Activated CD4-positive, alpha-beta memory T cell treated with anti-CD3 and anti-CD28 coated beads, Interleukin-2, amount 10 ng/mL, durations not matched to agents 7 days and 5 days (primary cell): ENCODE results near the gene CEPT1. TPM values are rescaled to one million over a fixed set of nuclear protein-coding genes. Genes with fewer than 3 reads are reported as not detected.
"Not testable (repeated sequence)": the region's sequence is repeated elsewhere in the genome, so short reads cannot be mapped to it uniquely, and the experiment has no call there.

ENCODE experiments used
- CTCF ChIA-PET: fragments of 350-600 bp; sonication (Branson Sonifier 250); formaldehyde crosslinking; loops from one replicate; lab custom pipeline; 2021; ENCODE audit warnings: antibody characterized with exemption, inconsistent platforms; lab: Charles Lee
- POLR2A ChIA-PET: fragments of 350-600 bp; sonication (Branson Sonifier 250); formaldehyde crosslinking; loops from one replicate; lab custom pipeline; 2021; ENCODE audit warnings: antibody characterized with exemption; lab: Charles Lee
- DNase-seq: peaks from one replicate; pipeline ENCODE4 v3.0.0-alpha.2; 2020
- H3K27ac Mint-ChIP-seq: one replicate; pipeline ENCODE4 v1.8.0; 2021; ENCODE audit warnings: mild to moderate bottlenecking, mixed read lengths
- H3K27me3 Mint-ChIP-seq: one replicate; pipeline ENCODE4 v1.8.0; 2021; ENCODE audit warnings: mixed read lengths
- H3K36me3 Mint-ChIP-seq: one replicate; pipeline ENCODE4 v1.8.0; 2021; ENCODE audit warnings: low read depth, mixed read lengths
- H3K4me1 Mint-ChIP-seq: one replicate; pipeline ENCODE4 v1.8.0; 2021; ENCODE audit warnings: mixed read lengths
- H3K4me3 Mint-ChIP-seq: one replicate; pipeline ENCODE4 v1.8.0; 2021; ENCODE audit warnings: mild to moderate bottlenecking, mixed read lengths
- H3K9me3 Mint-ChIP-seq: one replicate; pipeline ENCODE4 v1.8.0; 2021; ENCODE audit warnings: mixed read lengths
- total RNA-seq, 2 experiments: library from RNA; stranded (reverse); gene quantifications; one replicate each; pipeline ENCODE4 v1.2.3, GENCODE V29; 2021

The CEPT1 gene
- total RNA-seq, 2 experiments from 2014 or later = 31.0 to 32.5 TPM

DNA sequence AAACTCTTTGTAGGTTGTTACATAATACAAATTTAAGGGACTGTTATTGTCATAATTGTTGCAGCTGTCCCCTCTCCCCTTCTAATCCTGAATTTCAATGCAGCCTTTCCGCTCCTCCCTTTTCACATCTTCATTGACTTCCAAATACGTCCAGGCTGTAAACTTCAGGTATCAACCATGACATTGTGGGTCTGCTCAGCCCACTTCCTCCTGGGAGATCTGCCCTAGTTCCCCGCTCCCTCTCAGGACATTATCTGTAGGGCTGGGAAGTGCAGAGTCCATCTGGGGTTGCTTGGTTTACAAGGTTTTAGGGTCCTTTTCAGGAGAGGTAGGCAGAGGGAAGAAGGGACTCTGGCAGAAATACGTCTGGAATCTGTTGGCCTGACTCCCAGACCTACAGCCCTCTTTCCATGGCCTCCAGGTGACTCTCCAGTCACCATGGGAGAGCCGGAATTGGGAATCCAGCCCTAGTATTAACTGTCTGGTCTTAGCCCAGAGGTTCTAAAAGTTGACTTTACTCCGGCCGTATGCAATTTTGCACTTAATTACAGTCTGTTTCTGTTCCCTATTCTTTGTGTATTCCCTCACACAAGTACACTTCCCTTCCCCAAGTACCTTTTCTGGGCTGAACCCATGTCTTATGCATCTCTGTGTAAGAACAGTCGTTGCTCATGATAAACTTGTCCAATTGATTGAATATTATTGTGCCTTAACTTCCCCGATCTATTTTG, 65.1 kb downstream of the CEPT1 start:
- Mint-ChIP-seq H3K4me3 (peak overlapping the region; percentile 96), H3K36me3 (peaks cover 3% of the 10 kb centered on the region), H3K27ac (peak overlapping the region; percentile 75), H3K9me3 (no peaks in the 10 kb centered on the region), H3K4me1 (peaks cover 57% of the 10 kb centered on the region), H3K27me3 (peaks cover 14% of the 10 kb centered on the region)
- ChIA-PET POLR2A (interaction anchor here (14.7 kb wide), 1 partner anchor 13 kb away, joined by 590 read pairs; no protein-coding TSS in a partner anchor), CTCF (no interaction called here)
- DNase-seq = no peak

DNA sequence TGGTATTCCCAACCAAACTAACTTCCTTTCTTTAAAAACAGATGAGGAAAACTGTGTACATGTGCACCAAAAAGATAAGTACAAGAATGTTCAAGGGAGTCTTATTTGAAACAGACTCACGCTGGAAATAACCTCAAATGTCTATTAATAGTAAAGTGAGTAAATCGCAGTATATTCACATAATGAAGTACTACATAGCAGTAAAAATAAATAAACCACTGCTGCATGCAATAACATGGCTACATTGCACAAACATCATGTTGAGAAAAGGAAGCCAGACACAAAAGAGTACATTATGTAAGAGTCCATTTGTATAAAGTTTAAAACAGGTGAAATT, 65.7 kb downstream of the CEPT1 start:
- Mint-ChIP-seq H3K9me3 (no peaks in the 10 kb centered on the region), H3K4me3 (no peak overlapping the region), H3K36me3 (no peaks in the 10 kb centered on the region), H3K27me3 (peaks cover 14% of the 10 kb centered on the region), H3K27ac (no peak overlapping the region), H3K4me1 (peaks cover 54% of the 10 kb centered on the region)
- ChIA-PET CTCF (no interaction called here), POLR2A (no interaction called here)
- no peak for DNase-seq

DNA sequence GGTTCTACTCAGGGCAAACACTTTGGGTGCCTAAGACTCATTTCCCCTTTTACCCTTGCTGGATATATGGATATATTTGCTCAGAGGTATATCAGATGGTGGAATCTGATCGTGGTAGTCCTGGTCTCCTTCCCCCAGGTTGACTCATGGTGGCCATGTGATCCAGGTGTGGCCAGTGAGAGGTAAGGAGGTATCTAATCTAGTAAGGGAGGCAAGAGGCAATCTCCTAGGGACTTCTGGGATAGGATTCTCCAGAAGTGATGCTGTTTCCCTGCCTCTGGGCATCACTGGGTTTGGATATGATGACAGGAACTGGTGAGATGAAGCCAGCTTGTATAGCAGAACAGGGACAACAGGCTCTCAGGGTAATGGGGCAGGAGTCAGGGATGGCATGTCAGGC, 68.9 kb downstream of the CEPT1 start:
- no peaks in the 10 kb centered on the region for H3K36me3 Mint-ChIP-seq
- CTCF ChIA-PET = no interaction called here
- H3K27me3 Mint-ChIP-seq = peaks cover 14% of the 10 kb centered on the region
- POLR2A ChIA-PET = interaction anchor here (1.4 kb wide), 1 partner anchor 9 kb away, joined by 4 read pairs; no protein-coding TSS in a partner anchor
- H3K9me3 Mint-ChIP-seq = no peaks in the 10 kb centered on the region
- H3K4me3 Mint-ChIP-seq = no peak overlapping the region
- H3K4me1 Mint-ChIP-seq = peaks cover 42% of the 10 kb centered on the region
- DNase-seq = no peak
- no peak overlapping the region for H3K27ac Mint-ChIP-seq

DNA sequence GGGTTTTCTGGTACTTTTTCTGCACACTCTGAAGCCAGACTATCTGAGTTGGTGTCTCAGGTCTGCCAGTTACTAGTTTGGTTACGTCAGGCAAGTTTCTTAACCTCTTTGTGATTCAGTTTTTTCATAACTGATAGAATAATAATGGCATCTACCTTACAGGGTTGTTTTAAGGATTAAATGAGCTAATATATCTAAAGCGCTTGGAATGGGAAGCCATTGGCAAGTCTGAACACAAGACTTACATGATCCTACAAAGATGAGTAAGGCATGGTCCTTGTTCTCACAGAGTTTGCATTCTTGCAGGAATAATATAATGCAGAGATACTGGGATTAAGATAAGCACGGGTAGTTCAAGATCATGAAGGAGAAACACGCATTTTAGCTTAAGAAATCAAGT, 69.6 kb downstream of the CEPT1 start:
- no peaks in the 10 kb centered on the region for H3K9me3 Mint-ChIP-seq
- DNase-seq = no peak
- ChIA-PET POLR2A (interaction anchor here (1.0 to 1.4 kb wide), 2 partner anchors 9 to 11 kb away, joined by 4 read pairs; no protein-coding TSS in a partner anchor), CTCF (no interaction called here)
- no peak overlapping the region for H3K27ac Mint-ChIP-seq
- no peaks in the 10 kb centered on the region for H3K36me3 Mint-ChIP-seq
- peaks cover 48% of the 10 kb centered on the region for H3K4me1 Mint-ChIP-seq
- H3K27me3 Mint-ChIP-seq = peaks cover 13% of the 10 kb centered on the region
- H3K4me3 Mint-ChIP-seq = no peak overlapping the region

DNA sequence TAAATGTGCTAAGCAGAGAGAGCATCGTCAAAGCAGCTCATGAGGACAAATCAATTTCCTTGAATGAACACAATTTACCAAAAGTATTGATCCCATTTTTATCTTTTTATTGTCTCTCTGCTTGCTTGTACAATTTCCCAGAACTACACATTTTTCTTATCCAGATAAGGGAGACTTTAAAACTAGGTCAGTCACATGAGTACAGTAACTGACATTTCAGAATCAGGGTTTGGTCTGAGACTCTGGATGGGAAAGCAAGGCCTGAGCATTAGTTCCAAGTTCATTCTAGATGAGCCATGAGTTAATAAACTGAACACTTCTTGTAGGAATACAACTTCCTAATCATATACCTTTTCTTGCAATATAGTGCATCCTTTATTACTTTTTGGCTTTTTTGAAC, 71.9 kb downstream of the CEPT1 start:
- Mint-ChIP-seq H3K4me1 (peaks cover 56% of the 10 kb centered on the region), H3K36me3 (peaks cover 3% of the 10 kb centered on the region), H3K27ac (no peak overlapping the region), H3K27me3 (peaks cover 5% of the 10 kb centered on the region), H3K4me3 (no peak overlapping the region), H3K9me3 (no peaks in the 10 kb centered on the region)
- POLR2A ChIA-PET = interaction anchor here (12.1 kb wide), 1 partner anchor 14 kb away, joined by 590 read pairs; the partner anchor contains the start of gene DENND2D
- CTCF ChIA-PET = interaction anchor here (12.8 kb wide), 1 partner anchor 13 kb away, joined by 275 read pairs; the partner anchor contains the start of gene DENND2D
- DNase-seq = no peak

DNA sequence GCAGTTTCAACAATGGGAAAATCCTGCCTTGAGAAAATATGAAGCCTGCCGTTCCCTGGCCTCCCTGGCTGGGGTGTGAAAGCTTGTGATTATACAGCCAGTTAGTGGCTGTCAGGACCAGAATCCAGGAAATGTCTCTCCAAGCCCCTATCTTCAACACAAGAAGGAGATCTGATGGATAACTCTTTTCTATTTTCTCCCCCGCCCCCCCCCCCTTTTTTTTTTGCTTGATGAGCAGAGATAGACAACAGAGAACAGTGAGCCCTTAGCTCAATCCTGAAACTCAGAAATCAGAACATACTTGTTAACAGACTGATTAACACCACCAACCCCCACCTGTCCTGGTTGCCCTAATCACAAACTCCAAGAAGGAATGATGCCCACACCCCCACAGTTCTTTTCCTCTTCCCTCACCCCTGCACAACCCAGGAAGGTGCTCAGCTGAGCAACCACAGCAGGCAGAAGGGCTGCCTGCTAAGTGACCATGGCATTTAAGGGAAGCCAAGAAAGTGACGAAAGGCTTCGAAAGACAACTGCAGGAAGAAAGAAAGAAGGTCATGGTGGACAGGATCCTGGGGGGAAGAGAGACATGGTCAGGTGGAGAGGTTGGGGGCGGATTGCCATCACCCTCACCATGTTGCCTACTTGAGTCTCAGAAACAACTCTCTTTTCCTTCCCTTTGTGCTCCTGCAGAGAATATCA, 72.8 kb downstream of the CEPT1 start:
- no peaks in the 10 kb centered on the region for H3K9me3 Mint-ChIP-seq
- H3K4me3 Mint-ChIP-seq = no peak overlapping the region
- DNase-seq = no peak
- peaks cover 3% of the 10 kb centered on the region for H3K36me3 Mint-ChIP-seq
- ChIA-PET CTCF (interaction anchor here (12.8 kb wide), 1 partner anchor 13 kb away, joined by 275 read pairs; the partner anchor contains the start of gene DENND2D), POLR2A (interaction anchor here (12.1 kb wide), 1 partner anchor 15 kb away, joined by 590 read pairs; the partner anchor contains the start of gene DENND2D)
- H3K4me1 Mint-ChIP-seq = peaks cover 62% of the 10 kb centered on the region
- H3K27me3 Mint-ChIP-seq = peaks cover 3% of the 10 kb centered on the region
- peak overlapping the region; percentile 97 for H3K27ac Mint-ChIP-seq

DNA sequence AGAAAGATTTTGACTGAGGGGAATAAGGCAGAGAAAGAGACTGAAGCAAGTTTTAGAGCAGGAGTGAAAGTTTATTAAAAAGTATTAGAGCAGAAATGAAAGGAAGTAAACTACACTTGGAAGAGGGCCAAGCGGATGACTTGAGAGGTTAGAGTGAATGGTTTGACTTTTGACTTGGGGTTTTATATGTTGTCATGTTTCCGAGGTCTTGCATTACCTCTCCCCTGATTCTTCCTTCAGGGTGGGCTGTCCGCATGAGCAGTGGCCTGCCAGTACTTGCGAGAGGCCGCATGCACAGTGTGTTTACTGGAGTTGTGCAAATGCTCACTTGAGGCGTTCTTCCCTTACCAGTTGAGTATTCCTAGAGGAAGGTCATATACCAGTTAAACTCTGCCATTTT, 73.4 kb downstream of the CEPT1 start:
- Mint-ChIP-seq H3K4me3 (no peak overlapping the region), H3K27me3 (peaks cover 1% of the 10 kb centered on the region), H3K27ac (peak overlapping the region; percentile 97), H3K4me1 (peaks cover 67% of the 10 kb centered on the region), H3K36me3 (peaks cover 3% of the 10 kb centered on the region), H3K9me3 (no peaks in the 10 kb centered on the region)
- POLR2A ChIA-PET = interaction anchor here (1.2 to 12.1 kb wide), 4 partner anchors 15 to 338 kb away, joined by 3 to 590 read pairs (median 14); partner anchors contain the start of gene DENND2D
- CTCF ChIA-PET = interaction anchor here (2.9 to 12.8 kb wide), 2 partner anchors 14 to 15 kb away, joined by 7 to 275 read pairs; partner anchors contain the start of gene DENND2D
- no peak for DNase-seq

DNA sequence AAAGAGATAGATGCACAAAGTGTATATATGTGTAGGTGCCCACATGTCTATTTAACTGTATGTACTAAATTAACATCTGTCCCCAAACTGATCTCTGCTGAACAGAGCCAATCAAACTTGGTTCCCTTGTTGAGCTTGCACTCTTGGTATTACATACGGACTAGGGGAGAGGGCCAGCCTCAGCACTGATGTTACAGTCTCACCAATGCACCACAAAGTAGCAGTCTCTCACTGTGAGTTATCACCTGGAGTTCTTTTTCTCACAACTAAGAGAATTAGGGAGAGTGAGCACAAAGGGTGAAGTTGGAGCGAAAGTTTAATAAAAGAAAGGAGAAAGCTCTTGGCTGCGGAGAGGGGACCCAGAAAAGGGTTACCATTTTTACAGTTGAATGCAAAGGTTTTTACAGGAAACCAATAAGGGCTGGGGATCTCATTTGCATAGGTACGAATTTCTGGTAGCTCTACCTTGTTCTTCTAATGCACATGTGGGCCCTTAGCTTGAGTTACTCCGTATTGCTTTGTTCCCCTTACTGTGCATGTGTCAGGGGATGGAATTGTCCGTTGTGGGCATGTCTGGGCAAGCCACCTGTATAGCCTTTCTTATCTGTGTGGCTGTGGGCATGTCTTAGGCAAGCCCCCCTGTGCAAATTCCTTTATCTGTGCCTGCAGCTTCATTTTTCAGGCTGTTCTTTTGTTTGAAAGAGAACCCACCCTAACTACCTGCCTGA, 74.2 kb downstream of the CEPT1 start:
- POLR2A ChIA-PET = interaction anchor here (1.1 to 12.1 kb wide), 9 partner anchors 12 to 378 kb away, joined by 3 to 590 read pairs (median 5); partner anchors contain the start of genes CEPT1, CHI3L2, DENND2D and DRAM2
- Mint-ChIP-seq H3K9me3 (no peaks in the 10 kb centered on the region), H3K4me1 (peaks cover 73% of the 10 kb centered on the region), H3K27ac (peak overlapping the region; percentile 97), H3K27me3 (no peaks in the 10 kb centered on the region), H3K36me3 (peaks cover 5% of the 10 kb centered on the region), H3K4me3 (peak overlapping the region; percentile 52)
- no peak for DNase-seq
- CTCF ChIA-PET = interaction anchor here (0.7 to 12.8 kb wide), 6 partner anchors 10 to 889 kb away, joined by 5 to 275 read pairs (median 7); partner anchors contain the start of gene DENND2D

DNA sequence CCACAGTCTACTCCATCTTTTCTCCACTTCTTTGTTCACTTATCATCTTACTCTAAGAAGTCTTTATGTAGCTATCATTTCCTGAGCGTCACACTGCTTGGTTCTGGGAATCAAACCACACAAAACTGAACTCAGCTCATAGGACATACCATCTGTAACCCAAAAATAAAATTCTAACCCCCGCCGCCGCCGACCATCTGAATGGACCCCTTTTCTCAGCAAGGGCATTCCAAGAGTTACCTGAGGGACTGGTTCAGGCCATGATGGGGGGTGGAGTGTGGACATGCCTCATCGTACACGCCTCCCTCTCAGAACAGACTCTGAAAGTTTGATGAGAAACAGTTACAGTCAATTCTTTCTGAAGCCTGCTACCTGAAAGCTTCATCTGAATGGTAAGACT, 74.9 kb downstream of the CEPT1 start:
- Mint-ChIP-seq H3K27me3 (no peaks in the 10 kb centered on the region), H3K36me3 (peaks cover 9% of the 10 kb centered on the region), H3K4me1 (peaks cover 79% of the 10 kb centered on the region), H3K9me3 (no peaks in the 10 kb centered on the region), H3K4me3 (peak overlapping the region; percentile 52), H3K27ac (peak overlapping the region; percentile 97)
- CTCF ChIA-PET = interaction anchor here (0.7 to 12.8 kb wide), 9 partner anchors 8 to 890 kb away, joined by 3 to 275 read pairs (median 7); partner anchors contain the start of genes DENND2D and WDR77
- DNase-seq = peak; percentile 60
- POLR2A ChIA-PET = interaction anchor here (0.7 to 12.1 kb wide), 10 partner anchors 11 to 378 kb away, joined by 3 to 590 read pairs (median 4); partner anchors contain the start of genes CEPT1, CHI3L2, DENND2D and DRAM2

DNA sequence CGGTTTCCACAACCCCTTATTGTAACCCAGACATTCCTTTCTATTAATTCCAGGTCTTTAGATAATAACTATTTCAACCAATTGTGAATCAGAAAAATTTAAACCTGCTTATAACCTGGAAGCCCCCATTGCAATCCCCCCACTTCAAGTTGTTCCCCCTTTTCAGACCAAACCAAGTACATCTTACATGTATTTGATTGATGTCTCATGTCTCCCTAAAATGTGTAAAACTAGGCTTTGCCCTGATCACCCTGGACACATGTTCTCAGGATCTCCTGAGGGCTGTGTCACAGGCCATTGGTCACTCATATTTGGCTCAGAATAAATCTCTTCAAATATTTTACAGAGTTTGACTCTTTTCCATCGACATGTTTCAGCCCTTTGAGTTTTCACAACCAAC, 75.3 kb downstream of the CEPT1 start:
- ChIA-PET POLR2A (interaction anchor here (0.7 to 12.1 kb wide), 18 partner anchors 8 to 1403 kb away, joined by 3 to 590 read pairs (median 5); partner anchors contain the start of genes ATP5PB, CEPT1, CHI3L2 and DENND2D), CTCF (interaction anchor here (0.9 to 12.8 kb wide), 9 partner anchors 8 to 293 kb away, joined by 3 to 275 read pairs (median 7); partner anchors contain the start of genes DENND2D and WDR77)
- DNase-seq, H3K27me3 Mint-ChIP-seq, H3K36me3 Mint-ChIP-seq, H3K9me3 Mint-ChIP-seq: not testable (repeated sequence)
- H3K4me1 Mint-ChIP-seq = peaks cover 83% of the 10 kb centered on the region
- H3K27ac Mint-ChIP-seq = peak overlapping the region; percentile 97
- H3K4me3 Mint-ChIP-seq = peak overlapping the region; percentile 52

DNA sequence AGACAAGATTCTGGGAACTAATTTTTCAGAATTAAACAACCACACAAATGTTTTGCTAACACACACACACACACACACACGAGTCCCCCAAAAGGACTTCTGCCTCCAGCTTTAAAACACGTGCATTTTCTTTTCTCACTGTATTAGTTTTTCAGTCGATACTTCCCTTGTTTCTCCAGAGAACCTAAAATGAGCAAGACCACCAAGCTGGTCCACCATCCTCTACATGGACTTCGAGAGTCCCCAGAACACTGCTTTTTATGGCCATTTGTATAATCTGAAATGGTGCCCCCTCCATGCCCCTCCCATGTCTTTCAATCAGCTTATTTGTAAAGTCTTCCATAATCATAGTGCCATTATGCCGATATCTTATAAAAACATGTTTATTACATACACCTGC, 76.7 kb downstream of the CEPT1 start:
- ChIA-PET POLR2A (interaction anchor here (0.8 to 12.1 kb wide), 13 partner anchors 9 to 542 kb away, joined by 3 to 590 read pairs (median 6); partner anchors contain the start of genes CEPT1, CHI3L2, DENND2D and DRAM2), CTCF (interaction anchor here (1.2 to 12.8 kb wide), 4 partner anchors 8 to 117 kb away, joined by 3 to 275 read pairs (median 10); partner anchors contain the start of gene DENND2D)
- H3K36me3 Mint-ChIP-seq = peaks cover 9% of the 10 kb centered on the region
- peak overlapping the region; percentile 97 for H3K27ac Mint-ChIP-seq
- DNase-seq = no peak
- peak overlapping the region; percentile 52 for H3K4me3 Mint-ChIP-seq
- peaks cover 98% of the 10 kb centered on the region for H3K4me1 Mint-ChIP-seq
- H3K27me3 Mint-ChIP-seq = no peaks in the 10 kb centered on the region
- H3K9me3 Mint-ChIP-seq = no peaks in the 10 kb centered on the region
